GM23338 (cell line): ENCODE measurements around the gene REEP1. TPM values are rescaled to one million over a fixed set of nuclear protein-coding genes. Genes with fewer than 3 reads are reported as not detected.

Experiments used
- ATAC-seq: fragments of 200-7000 bp; cut with Tn5 transposase; 3 replicates; pipeline ENCODE4 v1.9.1; 2020
- DNase-seq: peaks from one replicate; pipeline ENCODE4 v3.0.0-alpha.2; 2015; ENCODE audit warnings: low spot score
- H2AFZ ChIP-seq: fragments of 200-600 bp; sonication (generic); 2 replicates; pipeline ENCODE4 v1.8.0; 2016; ENCODE audit warnings: antibody characterized with exemption, mild to moderate bottlenecking, moderate library complexity
- H3F3A ChIP-seq: fragments of 200-600 bp; sonication (generic); replicated peaks from 2 replicates; pipeline ENCODE4 v1.8.0; 2017; ENCODE audit warnings: antibody characterized with exemption, mixed run types, low read depth
- H3K27ac ChIP-seq: fragments of 200-600 bp; sonication (generic); 2 replicates; pipeline ENCODE4 v1.6.1; 2016; ENCODE audit warnings: low read depth
- H3K27me3 ChIP-seq: fragments of 200-600 bp; sonication (generic); 2 replicates; pipeline ENCODE4 v1.8.0; 2016; ENCODE audit warnings: mild to moderate bottlenecking, mixed run types, moderate library complexity; ENCODE audit not compliant: insufficient read depth
- H3K36me3 ChIP-seq: fragments of 200-600 bp; sonication (generic); 2 replicates; pipeline ENCODE4 v1.8.0; 2016; ENCODE audit warnings: mild to moderate bottlenecking; ENCODE audit not compliant: insufficient read depth
- H3K4me1 ChIP-seq: fragments of 200-600 bp; sonication (generic); 2 replicates; pipeline ENCODE4 v1.8.0; 2016; ENCODE audit warnings: mild to moderate bottlenecking, moderate library complexity; ENCODE audit not compliant: insufficient read depth
- H3K4me2 ChIP-seq: fragments of 200-600 bp; sonication (generic); 2 replicates; pipeline ENCODE4 v1.7.1; 2017; ENCODE audit warnings: mixed run types
- H3K4me3 ChIP-seq: fragments of 200-600 bp; sonication (generic); 2 replicates; pipeline ENCODE4 v1.6.1; 2016; ENCODE audit warnings: mixed run types
- H3K79me2 ChIP-seq: fragments of 200-600 bp; sonication (generic); replicated peaks from 2 replicates; pipeline ENCODE4 v1.8.0; 2017; ENCODE audit warnings: mild to moderate bottlenecking; ENCODE audit not compliant: insufficient read depth
- H3K9me2 ChIP-seq: fragments of 200-600 bp; sonication (generic); 2 replicates; pipeline ENCODE4 v1.8.0; 2017; ENCODE audit not compliant: insufficient read depth
- H4K20me1 ChIP-seq: fragments of 200-600 bp; sonication (generic); replicated peaks from 2 replicates; pipeline ENCODE4 v1.8.0; 2017; ENCODE audit warnings: mild to moderate bottlenecking; ENCODE audit not compliant: insufficient read depth
- H3K27ac Mint-ChIP-seq: 2 replicates; pipeline ENCODE4 v1.8.0; 2020; ENCODE audit warnings: inconsistent platforms, mild to moderate bottlenecking, moderate library complexity, mixed read lengths
- H3K27me3 Mint-ChIP-seq: 3 replicates; pipeline ENCODE4 v1.8.0; 2022; ENCODE audit warnings: low read depth, mild to moderate bottlenecking, moderate library complexity, mixed read lengths, inconsistent platforms; ENCODE audit not compliant: insufficient read depth, poor library complexity
- H3K36me3 Mint-ChIP-seq: 3 replicates; pipeline ENCODE4 v1.8.0; 2021; ENCODE audit warnings: low read depth, mild to moderate bottlenecking, inconsistent platforms, moderate library complexity, mixed read lengths
- H3K4me1 Mint-ChIP-seq: 3 replicates; pipeline ENCODE4 v1.8.0; 2020; ENCODE audit warnings: mild to moderate bottlenecking, inconsistent platforms, mixed read lengths
- H3K4me3 Mint-ChIP-seq: 3 replicates; pipeline ENCODE4 v1.8.0; 2021; ENCODE audit warnings: moderate library complexity, mild to moderate bottlenecking, inconsistent platforms, mixed read lengths
- H3K9me3 Mint-ChIP-seq: 3 replicates; pipeline ENCODE4 v1.8.0; 2020; ENCODE audit warnings: moderate library complexity, mild to moderate bottlenecking, inconsistent platforms, mixed read lengths
- CREB1 ChIP-seq: fragments of 250-450 bp; sonication (Bioruptor Pico); IDR thresholded peaks from 2 replicates; pipeline ENCODE4 v1.5.0; 2020; ENCODE audit warnings: low read depth, mild to moderate bottlenecking, moderate library complexity
- EZH2 ChIP-seq: fragments of 200-600 bp; sonication (generic); IDR thresholded peaks from one replicate; pipeline ENCODE4 v1.8.0; 2017; ENCODE audit warnings: antibody characterized with exemption, mild to moderate bottlenecking, low read depth; ENCODE audit not compliant: unreplicated experiment
- STAT1 ChIP-seq: IDR thresholded peaks from one replicate; pipeline ENCODE4 v1.6.1; 2016; ENCODE audit warnings: antibody characterized with exemption; ENCODE audit not compliant: unreplicated experiment
- ZNF114 ChIP-seq: fragments of 250-450 bp; sonication (Bioruptor Pico); IDR thresholded peaks from 2 replicates; pipeline ENCODE4 v1.5.0; 2020; ENCODE audit warnings: mild to moderate bottlenecking, moderate library complexity
- polyA plus RNA-seq: library from polyadenylated mRNA; unstranded; fragments of >200 nt; fragmentation: Nextera tagmentation; extraction: Ambion mirVana; gene quantifications from 2 replicates; pipeline ENCODE4 v1.2.1, GENCODE V29; 2016
- total RNA-seq: library from RNA; depleted of rRNA; stranded (reverse); fragments of >200 nt; shearing (Covaris generic); gene quantifications from 2 replicates; pipeline ENCODE4 v1.2.3, GENCODE V29; 2014
- TF ChIP-seq, protein P1 (sequence below): IDR thresholded peaks from one replicate; pipeline ENCODE4 v1.6.1; 2018; ENCODE audit warnings: antibody characterized with exemption; ENCODE audit not compliant: unreplicated experiment
- TF ChIP-seq, protein P2 (sequence below), 2 experiments: fragments of 200-600 bp in 1 of 2; sonication (generic) in 1 of 2; conservative IDR thresholded peaks; 2 replicates each; pipeline versions ENCODE4 v1.5.1 to v1.6.1; 2016 to 2017; ENCODE audit warnings: antibody characterized with exemption in 2 of 2, low read depth in 2 of 2, mild to moderate bottlenecking in 2 of 2, moderate library complexity in 1 of 2
- TF ChIP-seq, protein P3 (sequence below): IDR thresholded peaks from 2 replicates; pipeline ENCODE4 v1.6.1; 2016; ENCODE audit warnings: antibody characterized with exemption

The REEP1 gene
- total and polyA plus RNA-seq, 2 experiments from 2014 or later: 1.6 to 1.8 TPM

DNA sequence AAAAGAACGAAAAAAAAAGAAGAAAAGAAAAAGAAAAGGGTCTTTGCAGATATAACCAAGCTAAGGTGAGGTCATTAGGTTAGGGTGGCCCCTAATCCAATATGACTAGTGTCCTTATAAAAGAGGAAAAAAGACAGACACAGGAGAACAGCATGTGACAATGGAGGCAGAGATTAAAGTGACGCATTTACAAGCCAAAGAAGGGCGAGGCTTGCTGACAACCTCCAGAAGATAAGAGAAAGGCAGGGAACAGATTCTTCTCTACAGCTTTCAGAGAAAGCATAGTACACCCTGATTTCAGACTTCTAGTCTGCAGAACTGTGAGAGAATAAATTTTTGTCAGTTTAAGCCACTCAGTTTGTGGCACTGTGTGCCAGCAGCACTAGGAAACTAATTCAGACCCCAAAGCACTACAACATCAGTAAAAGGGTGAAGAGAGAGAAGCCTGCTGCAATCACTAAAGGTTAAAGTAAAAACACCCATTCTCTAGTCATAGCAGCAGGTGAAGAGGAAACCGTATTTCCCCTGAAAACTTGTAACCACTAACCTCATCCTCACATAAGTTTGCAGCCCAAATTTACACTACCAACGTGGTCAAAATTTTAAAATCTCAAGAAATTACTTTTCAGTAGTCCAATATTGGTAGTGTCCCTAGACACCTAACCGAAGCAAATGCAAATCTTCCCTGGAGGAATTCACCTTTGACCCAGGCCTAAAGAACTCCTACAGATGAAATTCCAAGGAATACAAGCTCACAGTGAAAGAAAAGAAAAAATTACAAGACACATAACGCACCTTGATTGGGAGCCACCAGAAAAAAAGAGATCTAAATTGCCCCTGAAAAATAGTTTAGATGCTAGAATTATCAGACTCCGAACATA lies 17.5 kb downstream of the REEP1 start (continued):
- TF ChIP-seq, protein P1, sequence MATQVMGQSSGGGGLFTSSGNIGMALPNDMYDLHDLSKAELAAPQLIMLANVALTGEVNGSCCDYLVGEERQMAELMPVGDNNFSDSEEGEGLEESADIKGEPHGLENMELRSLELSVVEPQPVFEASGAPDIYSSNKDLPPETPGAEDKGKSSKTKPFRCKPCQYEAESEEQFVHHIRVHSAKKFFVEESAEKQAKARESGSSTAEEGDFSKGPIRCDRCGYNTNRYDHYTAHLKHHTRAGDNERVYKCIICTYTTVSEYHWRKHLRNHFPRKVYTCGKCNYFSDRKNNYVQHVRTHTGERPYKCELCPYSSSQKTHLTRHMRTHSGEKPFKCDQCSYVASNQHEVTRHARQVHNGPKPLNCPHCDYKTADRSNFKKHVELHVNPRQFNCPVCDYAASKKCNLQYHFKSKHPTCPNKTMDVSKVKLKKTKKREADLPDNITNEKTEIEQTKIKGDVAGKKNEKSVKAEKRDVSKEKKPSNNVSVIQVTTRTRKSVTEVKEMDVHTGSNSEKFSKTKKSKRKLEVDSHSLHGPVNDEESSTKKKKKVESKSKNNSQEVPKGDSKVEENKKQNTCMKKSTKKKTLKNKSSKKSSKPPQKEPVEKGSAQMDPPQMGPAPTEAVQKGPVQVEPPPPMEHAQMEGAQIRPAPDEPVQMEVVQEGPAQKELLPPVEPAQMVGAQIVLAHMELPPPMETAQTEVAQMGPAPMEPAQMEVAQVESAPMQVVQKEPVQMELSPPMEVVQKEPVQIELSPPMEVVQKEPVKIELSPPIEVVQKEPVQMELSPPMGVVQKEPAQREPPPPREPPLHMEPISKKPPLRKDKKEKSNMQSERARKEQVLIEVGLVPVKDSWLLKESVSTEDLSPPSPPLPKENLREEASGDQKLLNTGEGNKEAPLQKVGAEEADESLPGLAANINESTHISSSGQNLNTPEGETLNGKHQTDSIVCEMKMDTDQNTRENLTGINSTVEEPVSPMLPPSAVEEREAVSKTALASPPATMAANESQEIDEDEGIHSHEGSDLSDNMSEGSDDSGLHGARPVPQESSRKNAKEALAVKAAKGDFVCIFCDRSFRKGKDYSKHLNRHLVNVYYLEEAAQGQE: no peak
- TF ChIP-seq, protein P2, sequence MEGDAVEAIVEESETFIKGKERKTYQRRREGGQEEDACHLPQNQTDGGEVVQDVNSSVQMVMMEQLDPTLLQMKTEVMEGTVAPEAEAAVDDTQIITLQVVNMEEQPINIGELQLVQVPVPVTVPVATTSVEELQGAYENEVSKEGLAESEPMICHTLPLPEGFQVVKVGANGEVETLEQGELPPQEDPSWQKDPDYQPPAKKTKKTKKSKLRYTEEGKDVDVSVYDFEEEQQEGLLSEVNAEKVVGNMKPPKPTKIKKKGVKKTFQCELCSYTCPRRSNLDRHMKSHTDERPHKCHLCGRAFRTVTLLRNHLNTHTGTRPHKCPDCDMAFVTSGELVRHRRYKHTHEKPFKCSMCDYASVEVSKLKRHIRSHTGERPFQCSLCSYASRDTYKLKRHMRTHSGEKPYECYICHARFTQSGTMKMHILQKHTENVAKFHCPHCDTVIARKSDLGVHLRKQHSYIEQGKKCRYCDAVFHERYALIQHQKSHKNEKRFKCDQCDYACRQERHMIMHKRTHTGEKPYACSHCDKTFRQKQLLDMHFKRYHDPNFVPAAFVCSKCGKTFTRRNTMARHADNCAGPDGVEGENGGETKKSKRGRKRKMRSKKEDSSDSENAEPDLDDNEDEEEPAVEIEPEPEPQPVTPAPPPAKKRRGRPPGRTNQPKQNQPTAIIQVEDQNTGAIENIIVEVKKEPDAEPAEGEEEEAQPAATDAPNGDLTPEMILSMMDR (conservative IDR thresholded peaks at IDR 0.05; ENCODE audit: low read depth in 2 of 2): no peak

DNA sequence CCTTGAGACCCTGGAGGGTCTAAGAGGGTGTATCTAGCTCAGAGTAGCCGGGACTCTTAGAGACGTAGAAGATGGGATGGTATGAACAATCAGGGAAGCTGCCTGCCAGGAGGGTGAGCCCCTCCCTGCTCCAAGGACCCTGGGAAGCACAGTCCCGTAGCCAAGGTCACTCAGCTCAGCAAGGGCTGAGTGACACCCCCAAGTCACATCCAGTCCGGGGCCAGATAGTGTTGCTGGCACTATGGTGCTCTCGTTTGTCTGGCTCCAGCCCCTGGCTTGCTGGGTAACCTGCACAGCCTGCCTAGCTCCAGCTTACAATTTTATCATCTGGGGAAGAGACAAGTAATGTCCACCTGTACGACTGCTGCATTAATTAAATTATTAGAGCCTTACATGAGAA lies 22.3 kb downstream of the REEP1 start:
- H3K4me3 Mint-ChIP-seq: no peak overlapping the region
- H3K36me3 ChIP-seq: no peaks in the 10 kb centered on the region

More for the DNA sequence above, 22.3 kb downstream of the REEP1 start:
- H3K4me2 ChIP-seq: no peak overlapping the region
- TF ChIP-seq ZNF114 (CRISPR knock-in tag): no peak
- no peak for TF ChIP-seq STAT1
- TF ChIP-seq EZH2: no peak
- TF ChIP-seq, protein P3, sequence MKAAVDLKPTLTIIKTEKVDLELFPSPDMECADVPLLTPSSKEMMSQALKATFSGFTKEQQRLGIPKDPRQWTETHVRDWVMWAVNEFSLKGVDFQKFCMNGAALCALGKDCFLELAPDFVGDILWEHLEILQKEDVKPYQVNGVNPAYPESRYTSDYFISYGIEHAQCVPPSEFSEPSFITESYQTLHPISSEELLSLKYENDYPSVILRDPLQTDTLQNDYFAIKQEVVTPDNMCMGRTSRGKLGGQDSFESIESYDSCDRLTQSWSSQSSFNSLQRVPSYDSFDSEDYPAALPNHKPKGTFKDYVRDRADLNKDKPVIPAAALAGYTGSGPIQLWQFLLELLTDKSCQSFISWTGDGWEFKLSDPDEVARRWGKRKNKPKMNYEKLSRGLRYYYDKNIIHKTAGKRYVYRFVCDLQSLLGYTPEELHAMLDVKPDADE: no peak
- TF ChIP-seq, protein P2 (conservative IDR thresholded peaks at IDR 0.05; ENCODE audit: low read depth in 2 of 2): no peak
- no peak for TF ChIP-seq CREB1 (CRISPR knock-in tag)
- H3K4me1 ChIP-seq: no peaks in the 10 kb centered on the region; the same call in 1 of the 2 replicates
- ATAC-seq: no peak
- H3K27me3 ChIP-seq: no peaks in the 10 kb centered on the region
- H3K4me3 ChIP-seq: no peak overlapping the region
- H3K9me2 ChIP-seq: no peaks in the 10 kb centered on the region
- H2AFZ ChIP-seq: no peak overlapping the region
- DNase-seq: no peak
- Mint-ChIP-seq H3K27me3 (peaks cover 2% of the 10 kb centered on the region), H3K9me3 (no peaks in the 10 kb centered on the region), H3K27ac (no peak overlapping the region), H3K4me1 (peaks cover 3% of the 10 kb centered on the region; the same call in 1 of the 3 replicates), H3K36me3 (no peaks in the 10 kb centered on the region)
- no peak overlapping the region for H3K27ac ChIP-seq
- no peaks in the 10 kb centered on the region for H3K79me2 ChIP-seq
- no peaks in the 10 kb centered on the region for H4K20me1 ChIP-seq
- no peaks in the 10 kb centered on the region for H3F3A ChIP-seq
